Subcutaneous abdominal adipose tissue (tissue), 5 donors: Measurements from ENCODE around the gene MARCHF3.
A peak's percentile ranks its signal among the peaks of the same experiment; 100 is the strongest.

Experiments used
- H3K27ac ChIP-seq: one replicate; pipeline ENCODE4 v1.7.0; 2013; ENCODE audit warnings: low read depth, mild to moderate bottlenecking, inconsistent platforms, low read length, moderate library complexity
- H3K27me3 ChIP-seq, 5 donors: one replicate each; pipeline ENCODE4 v1.7.0; 2013; ENCODE audit warnings: low read length in 5 of 5, inconsistent platforms in 1 of 5; ENCODE audit not compliant: control insufficient read depth in 5 of 5, insufficient read depth in 4 of 5
- H3K36me3 ChIP-seq, 5 donors: one replicate each; pipeline ENCODE4 v1.7.0; 2013; ENCODE audit warnings: low read length in 5 of 5; ENCODE audit not compliant: control insufficient read depth in 5 of 5, insufficient read depth in 5 of 5
- H3K4me1 ChIP-seq, 5 donors: one replicate each; pipeline ENCODE4 v1.7.0; 2013; ENCODE audit warnings: low read length in 5 of 5, mild to moderate bottlenecking in 3 of 5, moderate library complexity in 1 of 5; ENCODE audit not compliant: control insufficient read depth in 5 of 5, insufficient read depth in 5 of 5
- H3K4me3 ChIP-seq, 5 donors: one replicate each; pipeline ENCODE4 v1.7.0; 2013; ENCODE audit warnings: low read length in 5 of 5, low read depth in 1 of 5
- H3K9ac ChIP-seq, 5 donors: one replicate each; pipeline ENCODE4 v1.7.0; 2013; ENCODE audit warnings: low read length in 5 of 5, mild to moderate bottlenecking in 4 of 5, moderate library complexity in 3 of 5
- H3K9me3 ChIP-seq, 5 donors: one replicate each; pipeline ENCODE4 v1.7.0; 2013; ENCODE audit warnings: low read length in 5 of 5; ENCODE audit not compliant: control insufficient read depth in 5 of 5
- donor health status: healthy.
- donor health status: healthy.
- donor health status: healthy.
- donor health status: healthy.
- donor health status: healthy.

The MARCHF3 gene

GRCh38 chr5:126872561-126873354 lies 157.6 kb downstream of the MARCHF3 start:
- no peaks in the 10 kb centered on the region for H3K9me3 ChIP-seq
- no peak overlapping the region for H3K27ac ChIP-seq
- H3K36me3 ChIP-seq, result peaks cover 0 to 22% (median 4%) of the 10 kb centered on the region in 5 donors

GRCh38 chr5:126871441-126871840 lies 158.9 kb downstream of the MARCHF3 start:
- no peak overlapping the region for H3K4me3 ChIP-seq
- H3K27me3 ChIP-seq, result no peaks in the 10 kb centered on the region
- no peaks in the 10 kb centered on the region for H3K9me3 ChIP-seq
- peaks cover 0 to 13% (median 3%) of the 10 kb centered on the region in 5 donors for H3K36me3 ChIP-seq
- H3K4me1 ChIP-seq, result peaks cover 0 to 29% (median 22%) of the 10 kb centered on the region in 5 donors
- H3K9ac ChIP-seq, result no peak overlapping the region
- no peak overlapping the region for H3K27ac ChIP-seq

More at GRCh38 chr5:126872561-126873354, 157.6 kb downstream of the MARCHF3 start:
- Histone ChIP-seq H3K27me3 (no peaks in the 10 kb centered on the region), H3K4me3 (no peak overlapping the region), H3K9ac (no peak overlapping the region), H3K4me1 (peaks cover 0 to 21% (median 12%) of the 10 kb centered on the region in 5 donors)

GRCh38 chr5:126869005-126869451 lies 161.3 kb downstream of the MARCHF3 start:
- H3K9ac ChIP-seq, result no peak overlapping the region
- no peaks in the 10 kb centered on the region for H3K27me3 ChIP-seq
- H3K4me3 ChIP-seq, result peak overlapping the region; percentile 19 to 54 (median 44)
- H3K27ac ChIP-seq, result no peak overlapping the region
- peaks cover 0 to 9% (median 2%) of the 10 kb centered on the region in 5 donors for H3K36me3 ChIP-seq
- peaks cover 0 to 29% (median 22%) of the 10 kb centered on the region in 5 donors for H3K4me1 ChIP-seq
- H3K9me3 ChIP-seq, result no peaks in the 10 kb centered on the region

GRCh38 chr5:126868338-126869004 lies 161.9 kb downstream of the MARCHF3 start:
- Histone ChIP-seq H3K27ac (no peak overlapping the region), H3K9me3 (no peaks in the 10 kb centered on the region), H3K36me3 (peaks cover 0 to 9% (median 2%) of the 10 kb centered on the region in 5 donors), H3K4me1 (peaks cover 0 to 29% (median 22%) of the 10 kb centered on the region in 5 donors), H3K9ac (no peak overlapping the region), H3K4me3 (peak overlapping the region in 3 of 5 donors; percentile 19 to 44 (median 43)), H3K27me3 (no peaks in the 10 kb centered on the region)

GRCh38 chr5:126866851-126867636 lies 163.3 kb downstream of the MARCHF3 start:
- Histone ChIP-seq H3K4me1 (peaks cover 0 to 29% (median 22%) of the 10 kb centered on the region in 5 donors), H3K36me3 (peaks cover 0 to 7% (median 2%) of the 10 kb centered on the region in 5 donors), H3K9me3 (no peaks in the 10 kb centered on the region), H3K27ac (no peak overlapping the region), H3K4me3 (peak overlapping the region in 1 of 5 donors; percentile 23), H3K9ac (no peak overlapping the region), H3K27me3 (no peaks in the 10 kb centered on the region)

- Histone ChIP-seq H3K4me1 (peaks cover 0 to 29% (median 22%) of the 10 kb centered on the region in 5 donors), H3K27ac (no peak overlapping the region), H3K4me3 (no peak overlapping the region), H3K36me3 (peaks cover 0 to 2% (median 2%) of the 10 kb centered on the region in 5 donors), H3K9me3 (no peaks in the 10 kb centered on the region), H3K9ac (no peak overlapping the region), H3K27me3 (no peaks in the 10 kb centered on the region)
Measured at GRCh38 chr5:126865299-126865698, 165.1 kb downstream of the MARCHF3 start.

- Histone ChIP-seq H3K27ac (no peak overlapping the region), H3K36me3 (no peaks in the 10 kb centered on the region), H3K9me3 (no peaks in the 10 kb centered on the region), H3K4me1 (peaks cover 0 to 25% (median 19%) of the 10 kb centered on the region in 5 donors), H3K4me3 (no peak overlapping the region), H3K27me3 (no peaks in the 10 kb centered on the region), H3K9ac (no peak overlapping the region)
Measured at GRCh38 chr5:126864042-126864688, 166.2 kb downstream of the MARCHF3 start.

- no peaks in the 10 kb centered on the region for H3K9me3 ChIP-seq
- no peak overlapping the region for H3K27ac ChIP-seq
- H3K4me3 ChIP-seq, result no peak overlapping the region
- peaks cover 0 to 18% (median 13%) of the 10 kb centered on the region in 5 donors for H3K4me1 ChIP-seq
- no peaks in the 10 kb centered on the region for H3K36me3 ChIP-seq
- no peak overlapping the region for H3K9ac ChIP-seq
- no peaks in the 10 kb centered on the region for H3K27me3 ChIP-seq
Measured at GRCh38 chr5:126863402-126863801, 167.0 kb downstream of the MARCHF3 start.

- Histone ChIP-seq H3K27me3 (no peaks in the 10 kb centered on the region), H3K27ac (peak overlapping the region; percentile 77), H3K9ac (peak overlapping the region in 1 of 5 donors; percentile 28)
Measured at GRCh38 chr5:126858441-126858840, 171.9 kb downstream of the MARCHF3 start.

More at GRCh38 chr5:126858441-126858840, 171.9 kb downstream of the MARCHF3 start:
- Histone ChIP-seq H3K36me3 (no peaks in the 10 kb centered on the region), H3K9me3 (no peaks in the 10 kb centered on the region), H3K4me1 (peaks cover 6 to 18% (median 15%) of the 10 kb centered on the region in 5 donors), H3K4me3 (no peak overlapping the region)
